ENCODE results near the gene CHST13.

Gene CHST13

GRCh38 chr3:126523745-126524428, at the start of gene CHST13:
Gene CHST13 (plus strand): TSS chr3:126524155. CDS start chr3:126524333, 178 bp downstream.
- DNase-seq (ENCODE audit: low read depth in 2 of 2), result no peak

- DNase-seq (ENCODE audit: low read depth in 2 of 2), result no peak
Observed at GRCh38 chr3:126474498-126475412, 49.2 kb upstream of the CHST13 start.

GRCh38 chr3:126475413-126476114, 48.4 kb upstream of the CHST13 start, which contains the start of gene ZXDC:
Gene ZXDC (minus strand): TSS chr3:126475891. CDS start chr3:126475865, 26 bp downstream.
- peak; percentile 87 to 88 for DNase-seq (ENCODE audit: low read depth in 2 of 2)

GRCh38 chr3:126476166-126477060, 47.5 kb upstream of the CHST13 start:
- no peak for DNase-seq (ENCODE audit: low read depth in 2 of 2)

GRCh38 chr3:126477061-126477380, 46.9 kb upstream of the CHST13 start:
- no peak for DNase-seq (ENCODE audit: low read depth in 2 of 2)

GRCh38 chr3:126478581-126479310, 45.2 kb upstream of the CHST13 start:
- DNase-seq (ENCODE audit: low read depth in 2 of 2), result no peak

GRCh38 chr3:126479642-126480041, 44.3 kb upstream of the CHST13 start:
- no peak for DNase-seq (ENCODE audit: low read depth in 2 of 2)

- no peak for DNase-seq (ENCODE audit: low read depth in 2 of 2)
Observed at GRCh38 chr3:126480206-126480605, 43.7 kb upstream of the CHST13 start.

GRCh38 chr3:126480861-126481260, 43.1 kb upstream of the CHST13 start:
- no peak for DNase-seq (ENCODE audit: low read depth in 2 of 2)

GRCh38 chr3:126481808-126482502, 42.0 kb upstream of the CHST13 start:
- DNase-seq (ENCODE audit: low read depth in 2 of 2), result no peak

- no peak for DNase-seq (ENCODE audit: low read depth in 2 of 2)
Observed at GRCh38 chr3:126482503-126483255, 41.3 kb upstream of the CHST13 start.

GRCh38 chr3:126483321-126483761, 40.6 kb upstream of the CHST13 start:
- no peak for DNase-seq (ENCODE audit: low read depth in 2 of 2)

GRCh38 chr3:126484148-126484547, 39.8 kb upstream of the CHST13 start:
- DNase-seq (ENCODE audit: low read depth in 2 of 2), result no peak

GRCh38 chr3:126484662-126485061, 39.3 kb upstream of the CHST13 start:
- DNase-seq (ENCODE audit: low read depth in 2 of 2), result no peak

GRCh38 chr3:126485176-126485897, 38.6 kb upstream of the CHST13 start:
- DNase-seq (ENCODE audit: low read depth in 2 of 2), result no peak

GRCh38 chr3:126485956-126486355, 38.0 kb upstream of the CHST13 start:
- no peak for DNase-seq (ENCODE audit: low read depth in 2 of 2)

- no peak for DNase-seq (ENCODE audit: low read depth in 2 of 2)
Observed at GRCh38 chr3:126486360-126486847, 37.6 kb upstream of the CHST13 start.

- DNase-seq (ENCODE audit: low read depth in 2 of 2), result no peak
Observed at GRCh38 chr3:126487151-126487771, 36.7 kb upstream of the CHST13 start.
